ENCODE data around the gene CDKN2B-AS1.

DNA sequence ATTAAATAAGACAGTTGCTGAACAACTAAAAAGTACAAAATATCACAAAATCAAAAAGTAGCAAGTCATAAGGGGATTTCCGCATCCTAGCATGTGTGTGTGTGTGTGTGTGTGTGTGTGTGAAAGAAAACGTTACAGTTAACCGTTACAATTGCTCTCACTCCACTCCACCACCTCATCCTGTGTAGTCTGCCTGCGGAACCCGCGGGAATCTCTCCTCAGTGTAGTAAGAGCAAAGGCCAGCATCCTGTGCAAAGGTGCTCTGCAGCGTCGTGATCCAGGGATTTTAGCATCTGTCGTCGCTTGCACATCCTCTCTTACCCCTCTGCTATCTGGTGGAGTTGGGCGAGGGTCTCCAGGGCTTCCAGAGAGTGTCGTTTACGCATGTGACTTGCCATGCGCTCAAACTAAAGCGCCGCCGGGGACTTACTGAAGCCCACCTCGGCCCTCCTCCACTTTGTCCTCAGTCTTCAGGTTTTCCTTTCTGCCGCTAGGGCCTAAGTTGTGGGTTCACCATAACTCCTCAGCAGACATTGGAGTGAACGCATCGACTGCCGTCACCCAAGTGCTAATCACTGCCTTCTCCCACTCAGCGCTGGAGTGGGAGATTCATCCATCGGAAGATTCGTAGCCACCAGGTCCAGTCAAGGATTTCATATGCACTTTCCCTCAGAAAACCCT is 10.6 kb downstream of the CDKN2B-AS1 start:
- TF ChIP-seq, protein P1, sequence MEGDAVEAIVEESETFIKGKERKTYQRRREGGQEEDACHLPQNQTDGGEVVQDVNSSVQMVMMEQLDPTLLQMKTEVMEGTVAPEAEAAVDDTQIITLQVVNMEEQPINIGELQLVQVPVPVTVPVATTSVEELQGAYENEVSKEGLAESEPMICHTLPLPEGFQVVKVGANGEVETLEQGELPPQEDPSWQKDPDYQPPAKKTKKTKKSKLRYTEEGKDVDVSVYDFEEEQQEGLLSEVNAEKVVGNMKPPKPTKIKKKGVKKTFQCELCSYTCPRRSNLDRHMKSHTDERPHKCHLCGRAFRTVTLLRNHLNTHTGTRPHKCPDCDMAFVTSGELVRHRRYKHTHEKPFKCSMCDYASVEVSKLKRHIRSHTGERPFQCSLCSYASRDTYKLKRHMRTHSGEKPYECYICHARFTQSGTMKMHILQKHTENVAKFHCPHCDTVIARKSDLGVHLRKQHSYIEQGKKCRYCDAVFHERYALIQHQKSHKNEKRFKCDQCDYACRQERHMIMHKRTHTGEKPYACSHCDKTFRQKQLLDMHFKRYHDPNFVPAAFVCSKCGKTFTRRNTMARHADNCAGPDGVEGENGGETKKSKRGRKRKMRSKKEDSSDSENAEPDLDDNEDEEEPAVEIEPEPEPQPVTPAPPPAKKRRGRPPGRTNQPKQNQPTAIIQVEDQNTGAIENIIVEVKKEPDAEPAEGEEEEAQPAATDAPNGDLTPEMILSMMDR (IDR thresholded peaks at IDR 0.05) = no peak
- no peak for TF ChIP-seq POLR2A (IDR thresholded peaks at IDR 0.05)
